SK-N-SH (cell line): Measurements from ENCODE around the gene TRIM72.
"Not testable (repeated sequence)": the region's sequence is repeated elsewhere in the genome, so short reads cannot be mapped to it uniquely, and the experiment has no call there.

Experiments used
- CTCF ChIP-seq: fragments of 200-600 bp; sonication (generic); IDR thresholded peaks from 2 replicates; pipeline ENCODE4 v1.6.1; 2017; ENCODE audit warnings: antibody characterized with exemption, mild to moderate bottlenecking, moderate library complexity
- FOXM1 ChIP-seq: IDR thresholded peaks from 2 replicates; pipeline ENCODE4 v1.4.0; 2012; ENCODE audit warnings: low read depth, mild to moderate bottlenecking
- MAX ChIP-seq: IDR thresholded peaks from 2 replicates; pipeline ENCODE4 v1.4.0; 2012; ENCODE audit warnings: low read depth
- MEF2A ChIP-seq: IDR thresholded peaks from 2 replicates; pipeline ENCODE4 v1.4.0; 2012; ENCODE audit warnings: low read depth, borderline replicate concordance
- MXI1 ChIP-seq: IDR thresholded peaks from 2 replicates; pipeline ENCODE4 v1.6.1; 2012; ENCODE audit warnings: mild to moderate bottlenecking, low read depth, low read length, improper control_type of control experiment
- POLR2AphosphoS5 ChIP-seq: IDR thresholded peaks from 2 replicates; pipeline ENCODE4 v1.6.1; 2012; ENCODE audit warnings: low read depth, low read length
- RCOR1 ChIP-seq: fragments of 150-350 bp; IDR thresholded peaks from 2 replicates; pipeline ENCODE4 v1.6.1; 2017; ENCODE audit warnings: antibody characterized with exemption, low read length
- RFX5 ChIP-seq: IDR thresholded peaks from 2 replicates; pipeline ENCODE4 v1.6.1; 2012; ENCODE audit warnings: mild to moderate bottlenecking, improper control_type of control experiment, low read length
- SIN3A ChIP-seq: IDR thresholded peaks from 2 replicates; pipeline ENCODE4 v1.6.1; 2012; ENCODE audit warnings: low read depth, mild to moderate bottlenecking, low read length, moderate library complexity, borderline replicate concordance
- SMC3 ChIP-seq: IDR thresholded peaks from 2 replicates; pipeline ENCODE4 v1.6.1; 2012; ENCODE audit warnings: low read depth, low read length, improper control_type of control experiment
- TAF1 ChIP-seq: IDR thresholded peaks from 2 replicates; pipeline ENCODE4 v1.6.1; 2012; ENCODE audit warnings: low read depth, mild to moderate bottlenecking, low read length, moderate library complexity, borderline replicate concordance
- YY1 ChIP-seq: IDR thresholded peaks from 2 replicates; pipeline ENCODE4 v1.4.0; 2012; ENCODE audit warnings: low read depth, mild to moderate bottlenecking
- ZBTB33 ChIP-seq: IDR thresholded peaks from 2 replicates; pipeline ENCODE4 v1.4.0; 2012; ENCODE audit warnings: low read depth, borderline replicate concordance

GRCh38 chr16:31170048-31170447, 43.9 kb upstream of the TRIM72 start:
- not testable (repeated sequence) for TF ChIP-seq FOXM1, CTCF, MXI1, ZBTB33, RCOR1, TAF1, MAX, RFX5, YY1, POLR2AphosphoS5, SIN3A, MEF2A, SMC3
